Cardiac fibroblast (primary cell): ENCODE results near the gene BDH1.

ENCODE experiments used
- DNase-seq, 2 donors: peaks; one replicate each; pipeline versions ENCODE4 v3.0.0 to v3.0.0-alpha.2; 2010; ENCODE audit warnings: low read depth in 2 of 2
- H3K4me3 ChIP-seq, 2 donors: replicated peaks in 1 of 2; 1 replicate in 1 of 2; 2 replicates in 1 of 2; pipeline ENCODE4 v1.5.1; 2011; ENCODE audit warnings: low read depth in 2 of 2, low read length in 2 of 2, mild to moderate bottlenecking in 2 of 2, moderate library complexity in 1 of 2
- TF ChIP-seq, protein P1 (sequence below): IDR thresholded peaks from one replicate; pipeline ENCODE4 v1.5.1; 2011; ENCODE audit warnings: low read depth, mild to moderate bottlenecking, low read length, inconsistent platforms

Gene BDH1

DNA sequence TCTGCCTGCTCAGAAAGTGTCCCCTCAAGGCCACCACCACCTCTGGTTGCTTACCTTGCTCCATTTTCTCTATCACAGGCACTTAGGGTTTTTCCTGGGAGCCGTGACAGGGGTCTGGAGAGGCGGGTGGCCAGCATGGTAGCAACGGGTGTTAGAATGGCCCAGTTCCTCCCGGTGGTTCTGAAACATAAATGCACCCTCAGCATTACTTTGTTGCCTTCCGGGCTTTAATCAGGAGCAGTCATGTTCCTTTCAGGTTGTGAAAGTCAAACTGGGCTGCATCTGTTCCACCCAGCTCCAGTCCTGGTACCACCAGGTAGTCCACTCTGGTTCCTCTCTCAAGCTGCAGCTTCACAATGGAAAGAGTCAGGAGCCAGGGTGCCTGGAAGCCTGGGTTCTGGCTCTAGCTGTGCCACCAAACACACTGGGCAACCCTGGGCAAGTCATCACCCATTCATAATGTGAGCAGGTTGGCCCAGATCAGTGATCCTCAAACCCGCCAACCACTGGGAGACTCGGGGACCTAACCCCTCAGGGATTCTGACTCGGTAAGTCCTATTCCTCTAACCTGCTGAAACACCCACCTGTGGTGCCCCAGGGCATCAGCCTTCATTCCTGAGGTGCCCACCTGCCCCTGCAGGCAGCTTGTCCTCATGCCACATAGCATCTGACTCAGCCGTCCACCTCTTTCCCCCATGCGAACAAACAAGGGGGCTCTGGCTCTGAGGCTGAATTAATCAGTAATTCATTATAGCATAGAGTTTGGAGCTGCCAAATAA is 9.3 kb downstream of the BDH1 start:
- no peak for DNase-seq
- H3K4me3 ChIP-seq: no peak overlapping the region
- TF ChIP-seq, protein P1, sequence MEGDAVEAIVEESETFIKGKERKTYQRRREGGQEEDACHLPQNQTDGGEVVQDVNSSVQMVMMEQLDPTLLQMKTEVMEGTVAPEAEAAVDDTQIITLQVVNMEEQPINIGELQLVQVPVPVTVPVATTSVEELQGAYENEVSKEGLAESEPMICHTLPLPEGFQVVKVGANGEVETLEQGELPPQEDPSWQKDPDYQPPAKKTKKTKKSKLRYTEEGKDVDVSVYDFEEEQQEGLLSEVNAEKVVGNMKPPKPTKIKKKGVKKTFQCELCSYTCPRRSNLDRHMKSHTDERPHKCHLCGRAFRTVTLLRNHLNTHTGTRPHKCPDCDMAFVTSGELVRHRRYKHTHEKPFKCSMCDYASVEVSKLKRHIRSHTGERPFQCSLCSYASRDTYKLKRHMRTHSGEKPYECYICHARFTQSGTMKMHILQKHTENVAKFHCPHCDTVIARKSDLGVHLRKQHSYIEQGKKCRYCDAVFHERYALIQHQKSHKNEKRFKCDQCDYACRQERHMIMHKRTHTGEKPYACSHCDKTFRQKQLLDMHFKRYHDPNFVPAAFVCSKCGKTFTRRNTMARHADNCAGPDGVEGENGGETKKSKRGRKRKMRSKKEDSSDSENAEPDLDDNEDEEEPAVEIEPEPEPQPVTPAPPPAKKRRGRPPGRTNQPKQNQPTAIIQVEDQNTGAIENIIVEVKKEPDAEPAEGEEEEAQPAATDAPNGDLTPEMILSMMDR: no peak

DNA sequence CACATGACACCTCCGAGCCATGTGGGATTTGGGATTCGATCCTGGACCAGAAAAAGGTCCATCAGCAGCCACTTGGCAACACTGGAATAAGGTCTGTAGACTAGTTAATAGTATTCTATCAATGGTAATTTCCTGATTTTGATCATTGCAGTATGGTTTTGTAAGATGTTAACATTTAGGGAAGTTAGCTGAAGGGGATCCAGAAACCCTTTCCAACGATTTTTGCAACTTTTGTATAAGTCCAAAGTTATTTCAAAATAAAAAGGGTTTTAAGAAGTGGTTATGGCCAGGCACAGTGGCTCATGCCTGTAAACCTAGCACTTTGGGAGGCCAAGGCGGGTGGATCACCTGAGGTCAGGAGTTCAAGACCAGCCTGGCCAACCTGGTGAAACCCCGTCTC is 10.2 kb downstream of the BDH1 start:
- H3K4me3 ChIP-seq: no peak overlapping the region
- DNase-seq: no peak

DNA sequence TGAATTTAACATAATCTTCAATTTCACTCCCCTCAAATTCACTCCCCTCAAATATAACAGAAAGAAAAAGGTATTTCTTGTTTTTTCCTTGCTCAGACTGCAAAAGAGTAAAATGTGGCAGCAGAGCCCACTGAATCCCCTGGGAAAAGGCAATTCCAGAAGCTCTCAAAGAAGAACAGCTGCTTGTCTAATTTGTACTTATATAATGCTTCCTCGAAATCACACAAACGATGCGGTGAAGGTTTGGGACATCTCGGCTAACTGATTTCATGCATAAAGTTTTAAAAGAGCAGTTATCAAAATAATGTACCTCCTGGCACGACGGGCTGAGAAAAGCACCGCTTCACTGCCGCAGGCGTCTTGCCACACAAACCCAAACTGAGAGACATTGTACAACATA is 10.7 kb downstream of the BDH1 start:
- TF ChIP-seq, protein P1: no peak
- DNase-seq: no peak
- H3K4me3 ChIP-seq: no peak overlapping the region

More for the DNA sequence above, 10.2 kb downstream of the BDH1 start:
- TF ChIP-seq, protein P1: no peak

DNA sequence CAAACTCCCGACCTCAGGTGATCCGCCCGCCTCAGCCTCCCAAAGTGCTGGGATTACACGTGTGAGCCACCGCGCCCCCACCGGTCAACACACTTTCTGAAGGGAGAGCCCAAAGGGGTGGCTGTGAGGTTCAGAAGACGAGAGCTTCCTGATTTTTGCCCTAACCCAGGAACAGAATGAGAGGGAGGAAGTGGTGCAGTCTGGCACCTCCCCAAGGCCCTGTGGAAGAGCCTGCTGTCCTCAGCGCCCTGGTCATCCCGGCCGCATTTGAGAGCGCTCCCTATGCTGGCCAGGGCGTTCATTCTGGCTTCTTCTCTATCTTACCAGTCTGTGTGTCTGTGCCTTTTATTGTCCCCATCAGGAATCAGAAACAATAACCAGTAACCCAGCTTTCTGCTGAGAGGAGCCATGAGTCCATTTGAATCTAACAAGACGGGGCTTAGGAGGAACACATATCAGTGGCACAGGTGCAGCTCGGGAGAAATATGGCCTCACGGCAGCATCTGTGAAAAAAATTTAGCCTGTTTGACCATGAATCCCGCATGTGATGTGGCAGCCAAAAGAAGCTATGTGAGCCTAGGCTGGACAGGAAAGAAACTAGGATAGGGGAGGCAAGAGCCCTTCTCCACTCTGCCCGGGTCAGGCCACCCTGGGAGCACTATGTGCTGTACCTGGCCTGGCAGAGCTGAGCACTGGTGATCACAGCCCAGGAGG is 12.9 kb downstream of the BDH1 start:
- no peak for DNase-seq
- H3K4me3 ChIP-seq: no peak overlapping the region
- TF ChIP-seq, protein P1: no peak

DNA sequence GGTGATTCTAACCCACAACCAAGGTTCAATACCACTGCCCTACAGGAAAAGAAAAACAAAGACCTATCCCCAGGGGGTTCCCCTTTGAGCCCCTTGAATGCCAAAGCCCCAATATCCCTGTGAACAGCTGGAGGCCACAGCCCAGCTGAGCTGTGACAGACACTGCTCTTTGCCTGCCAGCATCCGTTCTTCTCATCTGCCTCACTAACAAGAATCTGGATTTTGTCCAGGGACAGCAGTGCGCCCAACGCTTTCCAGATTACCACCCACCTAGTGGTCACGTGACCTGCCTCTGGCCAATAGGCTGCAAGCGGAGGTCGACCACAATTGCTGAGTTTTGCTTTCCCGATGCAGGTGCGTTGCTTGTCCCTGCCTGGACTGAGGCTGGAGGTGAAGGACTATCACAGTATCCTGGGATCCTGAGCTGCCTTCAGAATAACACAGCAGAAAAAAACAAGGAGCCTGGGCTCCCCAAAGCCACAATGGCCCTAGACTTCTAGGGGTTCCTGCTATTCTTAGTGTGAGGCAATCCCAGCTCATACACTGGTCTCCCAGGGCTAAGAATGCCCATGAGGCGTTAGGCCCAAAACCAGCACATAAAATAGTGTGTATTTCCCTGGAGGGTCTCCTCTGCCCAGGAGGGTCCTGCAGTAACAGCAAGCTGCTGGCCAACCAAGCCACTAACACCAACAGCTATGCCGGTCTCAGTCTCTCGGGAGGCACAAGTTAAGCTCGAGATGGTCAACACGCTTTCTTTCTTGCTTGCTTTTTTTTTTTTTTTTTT is 13.8 kb downstream of the BDH1 start:
- TF ChIP-seq, protein P1: no peak
- DNase-seq: peak; percentile 88
- no peak overlapping the region for H3K4me3 ChIP-seq

DNA sequence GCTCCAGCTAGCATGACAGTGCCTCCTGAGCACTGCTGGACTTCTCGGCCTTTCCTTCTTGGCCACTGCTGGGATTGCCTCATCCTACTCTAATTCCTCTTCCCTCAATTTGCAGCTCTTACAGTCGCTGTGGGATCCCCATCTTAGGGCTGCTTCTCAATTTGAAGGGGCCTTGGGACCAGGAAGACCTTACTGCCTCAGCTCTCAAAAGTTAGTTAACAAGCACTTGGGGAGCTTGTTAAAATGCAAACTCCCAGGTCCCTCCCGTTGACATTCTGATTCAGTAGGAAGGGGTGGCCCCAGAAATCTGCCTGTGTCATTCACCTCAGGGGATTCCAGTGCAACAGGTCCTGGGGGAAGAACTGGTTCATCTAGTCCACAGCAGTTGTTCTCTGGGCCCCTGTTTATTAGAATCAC is 14.8 kb downstream of the BDH1 start:
- TF ChIP-seq, protein P1: no peak
- no peak for DNase-seq
- no peak overlapping the region for H3K4me3 ChIP-seq
